ENCODE data around the gene WDPCP. TPM values are rescaled to one million over a fixed set of nuclear protein-coding genes. Genes with fewer than 3 reads are reported as not detected.
"Not testable (repeated sequence)": the region's sequence is repeated elsewhere in the genome, so short reads cannot be mapped to it uniquely, and the experiment has no call there.

The WDPCP gene
- total RNA-seq, 3 donors from 2014 or later, result 5.3 to 15.4 (median 7.5) TPM

DNA sequence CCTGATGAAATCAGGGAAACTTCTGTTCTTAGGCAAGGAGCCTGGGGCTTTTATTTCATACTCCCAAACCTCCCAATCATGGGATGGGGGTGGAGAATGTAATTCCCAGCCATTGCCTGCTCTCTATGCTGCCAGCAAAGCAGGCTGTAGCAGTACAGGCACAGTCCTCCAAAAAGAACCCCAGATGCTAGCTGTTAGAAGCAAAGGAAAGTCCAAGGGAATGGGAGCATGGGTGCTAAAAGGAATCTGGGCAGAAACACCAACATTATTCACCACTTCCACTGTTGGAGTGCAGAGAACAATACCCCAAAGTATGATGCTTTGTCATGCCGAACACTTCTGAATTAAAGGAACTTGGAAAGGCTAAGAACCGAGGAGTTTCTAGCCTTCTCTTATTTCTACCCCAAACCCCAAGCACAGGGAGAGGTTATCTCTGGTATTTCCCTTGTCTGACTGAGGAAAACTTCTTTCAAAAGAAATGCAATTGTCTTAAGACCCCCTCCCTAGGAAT, 25.2 kb upstream of the WDPCP start:
- ATAC-seq (no peak), DNase-seq (no peak)
- no peaks in the 10 kb centered on the region for H3K36me3 ChIP-seq (ENCODE audit: low read depth)
- intact Hi-C loops (cut with DNase I, micrococcal nuclease), result no loop called here
- no peaks in the 10 kb centered on the region for H3K9me3 ChIP-seq
- no peaks in the 10 kb centered on the region for H3K4me1 ChIP-seq (ENCODE audit: low read depth)
- TF ChIP-seq, protein P1, sequence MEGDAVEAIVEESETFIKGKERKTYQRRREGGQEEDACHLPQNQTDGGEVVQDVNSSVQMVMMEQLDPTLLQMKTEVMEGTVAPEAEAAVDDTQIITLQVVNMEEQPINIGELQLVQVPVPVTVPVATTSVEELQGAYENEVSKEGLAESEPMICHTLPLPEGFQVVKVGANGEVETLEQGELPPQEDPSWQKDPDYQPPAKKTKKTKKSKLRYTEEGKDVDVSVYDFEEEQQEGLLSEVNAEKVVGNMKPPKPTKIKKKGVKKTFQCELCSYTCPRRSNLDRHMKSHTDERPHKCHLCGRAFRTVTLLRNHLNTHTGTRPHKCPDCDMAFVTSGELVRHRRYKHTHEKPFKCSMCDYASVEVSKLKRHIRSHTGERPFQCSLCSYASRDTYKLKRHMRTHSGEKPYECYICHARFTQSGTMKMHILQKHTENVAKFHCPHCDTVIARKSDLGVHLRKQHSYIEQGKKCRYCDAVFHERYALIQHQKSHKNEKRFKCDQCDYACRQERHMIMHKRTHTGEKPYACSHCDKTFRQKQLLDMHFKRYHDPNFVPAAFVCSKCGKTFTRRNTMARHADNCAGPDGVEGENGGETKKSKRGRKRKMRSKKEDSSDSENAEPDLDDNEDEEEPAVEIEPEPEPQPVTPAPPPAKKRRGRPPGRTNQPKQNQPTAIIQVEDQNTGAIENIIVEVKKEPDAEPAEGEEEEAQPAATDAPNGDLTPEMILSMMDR (IDR thresholded peaks at IDR 0.05), result no peak
- H3K4me3 ChIP-seq, result no peak overlapping the region

DNA sequence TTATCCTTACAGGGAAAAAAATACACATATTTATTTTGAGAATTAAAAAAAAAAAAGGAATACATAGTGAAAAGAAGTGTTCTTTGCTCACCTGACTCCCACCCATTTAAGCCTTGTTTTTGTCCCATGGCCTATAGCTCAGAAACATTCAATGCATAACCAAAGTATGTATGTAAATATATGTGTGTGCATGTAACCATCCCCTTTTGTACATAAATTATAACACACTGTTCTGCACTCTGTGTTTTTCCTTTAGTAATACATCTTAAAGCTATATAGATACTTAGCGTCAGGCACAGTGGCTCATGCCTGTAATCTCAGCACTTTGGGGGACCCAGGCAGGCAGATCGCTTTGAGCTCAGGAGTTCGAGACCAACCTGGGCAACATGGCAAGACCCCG, 22.2 kb upstream of the WDPCP start:
- DNase-seq (no peak), ATAC-seq (no peak)
- Histone ChIP-seq H3K4me3 (no peak overlapping the region), H3K4me1 (ENCODE audit: low read depth) (no peaks in the 10 kb centered on the region), H3K36me3 (ENCODE audit: low read depth) (peaks cover 10% of the 10 kb centered on the region), H3K9me3 (no peaks in the 10 kb centered on the region)
- intact Hi-C loops (cut with DNase I, micrococcal nuclease), result no loop called here
- TF ChIP-seq, protein P1 (IDR thresholded peaks at IDR 0.05), result no peak

DNA sequence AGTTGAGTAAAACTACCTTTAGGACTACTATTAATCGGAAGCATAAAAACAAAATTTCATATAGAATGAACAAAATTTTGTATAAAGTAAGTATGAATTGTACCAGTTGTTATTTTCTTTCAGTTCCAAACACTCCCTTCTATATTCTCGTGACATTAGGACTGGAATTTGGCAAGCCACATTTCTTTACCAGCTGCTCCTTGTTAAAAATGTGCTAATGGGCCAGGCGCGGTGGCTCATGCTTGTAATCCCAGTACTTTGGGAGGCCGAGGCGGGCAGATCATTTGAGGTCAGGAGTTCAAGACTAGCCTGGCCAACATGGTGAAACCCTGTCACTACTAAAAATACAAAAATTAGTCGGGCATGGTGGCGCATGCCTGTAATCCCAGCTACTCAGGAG, 20.6 kb upstream of the WDPCP start:
- DNase-seq; intact Hi-C loops (cut with DNase I, micrococcal nuclease): not testable (repeated sequence)
- H3K36me3 ChIP-seq (ENCODE audit: low read depth), result peaks cover 16% of the 10 kb centered on the region

DNA sequence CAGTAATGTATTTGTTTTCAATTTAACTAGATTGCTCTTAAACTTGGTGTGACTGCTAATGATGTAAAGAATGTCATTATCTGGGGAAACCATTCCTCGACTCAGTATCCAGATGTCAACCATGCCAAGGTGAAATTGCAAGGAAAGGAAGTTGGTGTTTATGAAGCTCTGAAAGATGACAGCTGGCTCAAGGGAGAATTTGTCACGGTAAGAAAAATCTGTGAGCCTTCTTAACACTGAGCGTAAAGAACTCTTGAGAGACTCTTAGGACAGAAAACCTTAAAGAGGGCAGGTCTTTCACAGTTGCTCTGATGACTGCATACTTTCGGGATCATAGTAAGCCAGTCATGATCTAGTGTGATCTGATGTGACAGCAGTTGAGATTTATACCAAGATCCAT, 16.4 kb upstream of the WDPCP start:
- Histone ChIP-seq H3K4me1 (ENCODE audit: low read depth) (no peaks in the 10 kb centered on the region), H3K36me3 (ENCODE audit: low read depth) (peaks cover 20% of the 10 kb centered on the region), H3K9me3 (no peaks in the 10 kb centered on the region), H3K4me3 (no peak overlapping the region)
- intact Hi-C loops (cut with DNase I, micrococcal nuclease), result no loop called here
- no peak for DNase-seq
- TF ChIP-seq, protein P1 (IDR thresholded peaks at IDR 0.05), result no peak
- ATAC-seq, result no peak

More for the DNA sequence above, 20.6 kb upstream of the WDPCP start:
- not testable (repeated sequence) for H3K4me1 ChIP-seq (ENCODE audit: low read depth); ATAC-seq; H3K9me3 ChIP-seq; H3K4me3 ChIP-seq

DNA sequence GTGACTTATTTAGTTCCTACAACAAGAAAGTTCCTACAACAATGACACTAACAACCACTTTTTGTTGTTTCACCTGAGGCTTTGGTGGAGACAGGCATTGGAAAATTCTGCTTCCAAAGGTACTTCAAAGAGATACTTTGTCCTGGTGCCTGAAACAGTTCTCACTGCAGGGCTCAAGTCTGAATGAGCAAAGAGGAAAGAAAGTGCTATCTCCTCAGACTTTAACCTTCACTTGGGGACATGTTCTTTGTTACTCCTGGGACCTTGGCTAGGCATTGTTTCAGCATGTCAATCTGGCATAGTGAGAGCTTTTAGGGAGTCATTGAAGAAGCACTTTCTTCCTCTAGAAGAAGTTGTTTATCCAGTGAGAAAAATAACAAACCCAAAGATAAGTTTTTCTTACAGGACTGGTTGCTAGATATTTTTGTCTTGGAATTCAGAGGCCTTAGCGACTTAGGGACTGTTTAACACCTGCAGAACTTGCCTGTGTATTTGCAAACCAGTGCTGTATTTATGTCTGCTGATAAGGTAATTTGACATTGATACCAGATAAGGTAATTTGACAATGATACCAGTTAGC, 12.7 kb upstream of the WDPCP start:
- no peak for DNase-seq
- Histone ChIP-seq H3K36me3 (ENCODE audit: low read depth) (peaks cover 10% of the 10 kb centered on the region), H3K4me3 (no peak overlapping the region), H3K9me3 (no peaks in the 10 kb centered on the region), H3K4me1 (ENCODE audit: low read depth) (no peaks in the 10 kb centered on the region)
- intact Hi-C loops (cut with DNase I, micrococcal nuclease), result no loop called here
- TF ChIP-seq, protein P1 (IDR thresholded peaks at IDR 0.05), result no peak
- no peak for ATAC-seq

DNA sequence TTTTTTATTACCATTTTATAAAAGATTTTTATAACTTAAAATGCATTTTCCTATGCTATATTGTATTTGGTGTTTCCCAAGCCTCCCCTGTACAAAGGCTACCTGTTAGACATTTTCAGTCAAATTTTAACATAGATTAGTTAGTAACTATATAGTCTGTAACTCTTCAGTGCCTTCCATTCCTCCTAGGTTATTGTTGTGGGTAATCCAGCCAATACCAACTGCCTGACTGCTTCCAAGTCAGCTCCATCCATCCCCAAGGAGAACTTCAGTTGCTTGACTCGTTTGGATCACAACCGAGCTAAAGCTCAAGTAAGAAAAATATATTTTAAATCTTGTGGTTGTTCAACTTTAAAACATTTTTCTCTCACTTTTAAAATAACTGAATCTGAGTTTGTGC, 10.7 kb upstream of the WDPCP start:
- DNase-seq (no peak), ATAC-seq (no peak)
- TF ChIP-seq, protein P1 (IDR thresholded peaks at IDR 0.05), result no peak
- H3K4me3 ChIP-seq, result no peak overlapping the region
- H3K36me3 ChIP-seq (ENCODE audit: low read depth), result peaks cover 5% of the 10 kb centered on the region
- H3K9me3 ChIP-seq, result no peaks in the 10 kb centered on the region
- H3K4me1 ChIP-seq (ENCODE audit: low read depth), result no peaks in the 10 kb centered on the region
- intact Hi-C loops (cut with DNase I, micrococcal nuclease), result no loop called here

Measured in mucosa of descending colon (tissue), 3 donors.